Measurements from ENCODE around the gene CELSR2. TPM values are rescaled to one million over a fixed set of nuclear protein-coding genes. Genes with fewer than 3 reads are reported as not detected.
A peak's percentile ranks its signal among the peaks of the same experiment; 100 is the strongest.

Gene CELSR2
- total and polyA plus RNA-seq, 2 of the 8 experiments (the other 6 are each of a cell fraction or from before 2014, with no cell fraction given): 12.0 to 27.7 TPM

GRCh38 chr1:109213824-109214693 is 35.3 kb upstream of the CELSR2 start, which contains the start of gene SARS1:
SARS1 (plus strand) TSS chr1:109213918; CDS start chr1:109213993, 75 bp downstream.
- no peak within 1 kb of the TSS for H2BK20ac ChIP-seq (ENCODE audit: low read length)
- peaks cover 0 to 5% (median 0%) of the 10 kb centered on the region in 4 experiments; a peak in 1 of 8 replicates for H3K36me3 ChIP-seq (ENCODE audit: control insufficient read depth in 2 of 4, insufficient read depth in 4 of 4, low read length in 3 of 4)
- DNase-seq (ENCODE audit: low read depth in 1 of 2, low spot score in 2 of 2) (peak in 1 of 2 experiments; percentile 91), FAIRE-seq (no peak)
- POLR2A ChIA-PET (ENCODE audit: partially characterized antibody): interaction anchor here (0.8 to 4.6 kb wide), 20 partner anchors 10 to 124 kb away, joined by 3 to 45 read pairs (median 6); partner anchors contain the start of genes CELSR2, ELAPOR1, PSRC1 and TMEM167B
- H3K4ac ChIP-seq (replicated peaks; ENCODE audit: insufficient read length, low read depth, low read length): peak within 1 kb of the TSS; percentile 71
- H2BK15ac ChIP-seq (ENCODE audit: low read length): peak within 1 kb of the TSS; percentile 67; the same call in 1 of the 2 replicates
- H3K9ac ChIP-seq (replicated peaks in 1 of 4; ENCODE audit: extremely low read depth in 1 of 4, low read depth in 3 of 4, low read length in 3 of 4): peak within 1 kb of the TSS; percentile 80 to 94 (median 88)
- peak within 1 kb of the TSS; percentile 97 for H3K18ac ChIP-seq (ENCODE audit: extremely low read depth, low read length)
- peak within 1 kb of the TSS; percentile 34 for H4K91ac ChIP-seq (replicated peaks; ENCODE audit: insufficient read length, low read length)
- peak within 1 kb of the TSS; percentile 93 for H2AFZ ChIP-seq (ENCODE audit: low read length)
- H2BK12ac ChIP-seq (ENCODE audit: low read depth, low read length): peak within 1 kb of the TSS; percentile 44; the same call in 1 of the 2 replicates
- peaks cover 11% of the 10 kb centered on the region for H3K23me2 ChIP-seq (ENCODE audit: low read depth, low read length)
- CTCF ChIA-PET (ENCODE audit: partially characterized antibody): interaction anchor here (0.7 to 32.0 kb wide), 9 partner anchors 11 to 114 kb away, joined by 3 to 651 read pairs (median 5); partner anchors contain the start of gene CELSR2
- no peaks in the 10 kb centered on the region for H3K27me3 ChIP-seq (replicated peaks in 1 of 4; ENCODE audit: control insufficient read depth in 3 of 4, extremely low read depth in 1 of 4, insufficient read depth in 3 of 4, low read length in 3 of 4)
- peak within 1 kb of the TSS; percentile 75 to 84 for H3K4me2 ChIP-seq (ENCODE audit: insufficient read depth in 1 of 2, low read depth in 2 of 2, low read length in 2 of 2)
- WGBS, 2 experiments (ENCODE audit: extremely low coverage in 1 of 2, insufficient coverage in 1 of 2, insufficient read length in 1 of 2, insufficient replicate concordance in 2 of 2, low coverage in 1 of 2, low lambda C conversion rate in 2 of 2, missing lambda C conversion rate in 1 of 2): 1% methylated on average over 61 of the region's 64 CpGs; no CpG with 5 or more reads in 1 of the 2 experiments
- H3K23ac ChIP-seq (ENCODE audit: insufficient read length): no peak within 1 kb of the TSS
- H3K9me3 ChIP-seq (ENCODE audit: insufficient read depth in 2 of 2, low read depth in 1 of 2, low read length in 1 of 2): no peaks in the 10 kb centered on the region
- H3K79me2 ChIP-seq (ENCODE audit: control insufficient read depth in 1 of 2, insufficient read depth in 2 of 2, low read length in 2 of 2): peaks cover 17 to 47% of the 10 kb centered on the region in 2 experiments
- H2BK120ac ChIP-seq (replicated peaks; ENCODE audit: low read depth, low read length): no peak within 1 kb of the TSS
- peak within 1 kb of the TSS; percentile 27 for H3K56ac ChIP-seq (replicated peaks; ENCODE audit: insufficient read length, low read depth, low read length)
- peak within 1 kb of the TSS; percentile 78 for H3K27ac ChIP-seq (ENCODE audit: low read depth, low read length)
- no peak within 1 kb of the TSS for H3K14ac ChIP-seq (ENCODE audit: insufficient read length)
- no peak within 1 kb of the TSS for H2AK5ac ChIP-seq (ENCODE audit: low read depth, low read length)
- H4K20me1 ChIP-seq (replicated peaks in 1 of 2; ENCODE audit: control insufficient read depth in 1 of 2, insufficient read depth in 2 of 2, low read length in 2 of 2): peaks cover 0 to 4% of the 10 kb centered on the region in 2 experiments
- peak within 1 kb of the TSS; percentile 93 for H2BK5ac ChIP-seq (ENCODE audit: low read depth, low read length)
- H3K79me1 ChIP-seq (ENCODE audit: low read depth, low read length): peaks cover 7% of the 10 kb centered on the region
- peak within 1 kb of the TSS; percentile 91; the same call in 1 of the 2 replicates for H4K8ac ChIP-seq (ENCODE audit: extremely low read depth, insufficient read depth, low read length)
- peak within 1 kb of the TSS; percentile 88 to 99 (median 96) for H3K4me3 ChIP-seq (ENCODE audit: extremely low read depth in 1 of 4, insufficient read depth in 2 of 4, low read depth in 3 of 4, low read length in 4 of 4)
- peak within 1 kb of the TSS; percentile 82 for H4K5ac ChIP-seq (ENCODE audit: insufficient read length, low read depth, low read length)
- H3K4me1 ChIP-seq (replicated peaks in 1 of 4; ENCODE audit: control insufficient read depth in 3 of 4, insufficient read depth in 4 of 4, low read length in 3 of 4): peaks cover 0 to 5% (median 2%) of the 10 kb centered on the region in 4 experiments; a peak in 2 of 7 replicates
- no peak for TF ChIP-seq CBX8 (IDR thresholded peaks at IDR 0.05; ENCODE audit: borderline replicate concordance, low read depth, low read length)
- TF ChIP-seq ZNF274 (IDR thresholded peaks at IDR 0.05; ENCODE audit: borderline replicate concordance, extremely low read depth, low read length): no peak
- 0 out of 2 replicates have a peak, but pooled peaks have one; percentile 20 for TF ChIP-seq BACH1 (IDR thresholded peaks at IDR 0.05; ENCODE audit: low read length)
- peak; percentile 70; the same call in 1 of the 2 replicates for TF ChIP-seq SP4 (IDR thresholded peaks at IDR 0.05; ENCODE audit: low read length)
- TF ChIP-seq NRF1 (IDR thresholded peaks at IDR 0.05; ENCODE audit: low read depth, low read length): peak; percentile 98
- peak; percentile 73; the same call in 1 of the 2 replicates for TF ChIP-seq RBBP5 (IDR thresholded peaks at IDR 0.05; ENCODE audit: borderline replicate concordance, low read depth, low read length)
- TF ChIP-seq SIN3A (conservative IDR thresholded peaks at IDR 0.05 in 1 of 2, IDR thresholded peaks at IDR 0.05 in 1 of 2; ENCODE audit: low read depth in 1 of 2, low read length in 2 of 2): peak; percentile 62 to 84; a peak in 3 of 4 replicates
- TF ChIP-seq TAF1 (IDR thresholded peaks at IDR 0.05; ENCODE audit: low read depth, low read length): peak; percentile 64
- peak; percentile 58; the same call in 1 of the 2 replicates for TF ChIP-seq TBP (IDR thresholded peaks at IDR 0.05; ENCODE audit: low read depth, low read length)
- no peak for TF ChIP-seq CHD2 (IDR thresholded peaks at IDR 0.05; ENCODE audit: low read length)
- TF ChIP-seq ASH2L (IDR thresholded peaks at IDR 0.05; ENCODE audit: low read length): peak; percentile 80

All from H1 (cell line).